HS-27A (cell line): ENCODE results near the gene FNTB.
"Not testable (repeated sequence)": the region's sequence is repeated elsewhere in the genome, so short reads cannot be mapped to it uniquely, and the experiment has no call there.

Source experiments
- DNase-seq: peaks from one replicate; pipeline ENCODE4 v3.0.0-alpha.2; 2012; ENCODE audit warnings: low read depth, missing footprints

The FNTB gene

DNA sequence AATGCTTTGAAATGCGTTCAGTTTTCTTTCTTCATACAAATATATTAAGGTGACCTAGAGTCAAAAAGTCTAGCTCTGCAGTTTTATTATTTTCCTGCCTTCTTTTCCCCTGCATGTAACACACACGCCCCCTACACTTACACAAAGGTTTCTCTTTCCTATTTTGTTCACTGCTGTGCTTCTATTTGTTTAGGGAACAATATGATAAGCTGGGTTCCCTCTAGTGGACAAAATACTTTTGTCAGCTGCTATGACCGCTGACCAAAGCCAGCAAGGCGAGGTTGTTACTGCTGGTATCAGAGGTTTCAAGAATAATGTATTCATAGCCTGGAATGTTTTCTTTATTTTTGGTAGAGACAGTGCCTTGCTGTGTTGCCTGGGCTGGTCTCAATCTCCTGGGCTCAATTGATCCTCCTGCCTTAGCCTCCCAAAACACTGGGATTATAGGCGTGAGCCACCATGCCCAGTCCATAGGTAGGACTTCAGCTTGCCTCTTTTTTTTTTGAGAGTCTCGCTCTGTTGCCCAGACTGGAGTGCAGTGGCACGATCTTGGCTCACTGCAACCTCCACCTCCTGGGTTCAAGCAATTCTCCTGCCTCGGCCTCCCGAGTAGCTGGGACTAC is 33.4 kb downstream of the FNTB start:
- no peak for DNase-seq

DNA sequence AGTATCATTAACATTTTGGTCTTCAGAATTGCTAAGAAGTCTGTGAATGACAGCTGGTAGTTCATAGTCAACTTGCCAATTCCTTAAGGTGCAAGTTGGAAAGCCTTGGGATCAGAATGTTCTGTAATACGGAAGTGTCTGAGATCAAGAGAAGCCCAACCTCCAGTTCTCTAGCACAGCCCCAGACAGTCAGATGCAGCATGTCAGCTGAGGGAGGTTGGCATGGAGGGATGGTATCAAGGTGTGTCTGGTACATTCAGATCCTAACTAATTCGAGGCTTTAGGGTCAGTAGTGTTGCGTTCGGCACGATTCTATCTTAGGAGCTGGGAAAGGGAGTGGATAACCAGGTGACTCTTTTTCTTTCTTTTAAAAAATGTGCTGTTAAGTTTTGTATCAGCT is 38.3 kb downstream of the FNTB start:
- DNase-seq, result no peak

DNA sequence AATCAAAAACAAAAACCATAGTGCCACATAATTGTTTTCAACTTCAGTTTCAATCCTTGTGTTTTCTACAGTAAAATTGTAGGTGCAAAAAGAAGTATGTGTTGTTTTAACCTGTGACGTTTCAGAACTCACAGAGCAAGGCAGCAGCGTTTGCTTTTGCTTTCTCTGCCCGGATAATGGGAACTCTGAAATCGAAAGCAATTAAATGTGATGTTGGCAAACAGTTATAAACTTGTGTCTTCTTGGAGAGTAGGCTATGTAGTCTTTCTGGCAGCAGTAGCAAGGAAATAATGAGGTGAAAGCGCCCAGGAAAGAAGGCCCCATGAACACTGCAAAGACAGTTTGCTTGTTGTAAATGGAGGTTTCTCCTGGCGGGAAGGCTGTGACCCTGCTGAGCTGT is 39.1 kb downstream of the FNTB start:
- DNase-seq, result no peak

DNA sequence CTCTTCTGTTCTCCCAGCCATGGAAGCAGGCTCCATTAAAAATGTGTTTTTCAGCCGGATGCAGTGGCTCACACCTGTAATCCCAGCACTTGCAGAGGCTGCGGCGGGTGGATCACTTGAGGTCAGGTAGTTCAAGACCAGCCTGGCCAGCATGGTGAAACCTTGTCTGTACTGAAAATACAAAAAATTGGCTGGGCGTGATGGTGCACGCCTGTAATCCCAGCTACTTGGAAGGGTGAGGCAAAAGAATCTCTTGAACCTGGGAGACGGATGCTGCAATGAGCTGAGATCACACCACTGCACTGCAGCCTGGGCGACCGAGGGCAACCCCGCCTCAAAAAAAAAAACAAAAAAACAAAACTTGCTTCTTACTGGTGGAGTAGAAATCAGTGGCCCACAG is 39.8 kb downstream of the FNTB start:
- DNase-seq, result no peak

DNA sequence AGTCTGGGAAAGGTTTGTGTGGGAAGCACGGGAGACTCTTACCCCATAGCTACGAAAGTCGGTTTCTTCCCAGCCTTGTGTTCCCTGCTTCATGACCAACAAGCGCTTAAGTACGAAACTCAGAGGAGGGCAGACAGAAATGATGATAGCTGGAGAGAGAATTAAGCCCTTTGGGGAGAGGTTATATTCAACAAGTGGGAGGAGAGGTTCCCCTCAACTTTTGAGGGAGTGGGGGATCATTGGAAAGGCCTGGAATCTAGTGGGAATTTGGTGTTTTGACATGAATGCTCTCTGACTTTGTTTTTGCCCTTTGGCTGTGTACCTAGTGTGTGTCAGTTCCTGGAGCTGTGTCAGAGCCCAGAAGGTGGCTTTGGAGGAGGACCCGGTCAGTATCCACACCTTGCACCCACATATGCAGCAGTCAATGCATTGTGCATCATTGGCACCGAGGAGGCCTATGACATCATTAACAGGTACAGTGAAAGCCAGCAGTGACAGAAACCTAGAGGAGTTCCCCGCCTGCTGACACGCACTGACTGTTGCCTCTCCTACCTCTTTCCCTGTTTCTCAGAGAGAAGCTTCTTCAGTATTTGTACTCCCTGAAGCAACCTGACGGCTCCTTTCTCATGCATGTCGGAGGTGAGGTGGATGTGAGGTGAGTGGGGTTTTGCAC is 40.6 kb downstream of the FNTB start:
- DNase-seq, result no peak

GRCh38 chr14:65028937-65029336 is 42.2 kb downstream of the FNTB start:
- no peak for DNase-seq

DNA sequence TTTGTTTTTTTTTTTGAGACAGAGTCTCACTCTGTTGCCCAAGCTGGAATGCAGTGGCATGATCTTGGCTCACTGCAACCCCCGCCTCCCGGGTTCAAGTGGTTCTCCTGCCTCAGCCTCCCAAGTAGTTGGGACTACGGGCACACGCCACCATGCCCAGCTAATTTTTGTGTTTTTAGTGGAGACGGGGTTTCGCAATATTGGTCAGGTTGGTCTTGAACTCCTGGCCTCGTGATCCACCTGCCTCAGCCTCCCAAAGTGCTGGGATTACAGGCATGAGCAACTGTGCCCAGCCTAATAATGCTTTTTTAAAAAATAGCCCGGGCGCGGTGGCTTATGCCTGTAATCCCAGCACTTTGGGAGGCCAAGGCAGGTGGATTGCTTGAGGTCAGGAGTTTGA is 44.6 kb downstream of the FNTB start:
- not testable (repeated sequence) for DNase-seq

DNA sequence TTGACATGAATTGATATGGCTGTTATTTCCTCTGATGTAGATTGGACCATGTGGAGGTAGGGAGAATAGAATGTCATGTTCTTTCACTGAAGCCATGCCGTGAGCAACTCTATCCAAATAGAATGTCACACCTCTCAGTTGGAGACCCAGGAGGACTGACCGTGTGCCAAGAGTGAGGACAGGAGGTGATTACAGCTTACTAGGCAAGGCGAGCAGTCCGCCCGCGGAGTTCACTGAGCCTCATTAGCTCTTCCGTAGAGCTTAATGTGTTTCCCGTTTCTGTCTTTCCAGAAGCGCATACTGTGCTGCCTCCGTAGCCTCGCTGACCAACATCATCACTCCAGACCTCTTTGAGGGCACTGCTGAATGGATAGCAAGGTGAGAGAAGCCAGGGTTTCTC is 45.6 kb downstream of the FNTB start:
- no peak for DNase-seq

GRCh38 chr14:65033181-65033580 is 46.5 kb downstream of the FNTB start:
- no peak for DNase-seq

DNA sequence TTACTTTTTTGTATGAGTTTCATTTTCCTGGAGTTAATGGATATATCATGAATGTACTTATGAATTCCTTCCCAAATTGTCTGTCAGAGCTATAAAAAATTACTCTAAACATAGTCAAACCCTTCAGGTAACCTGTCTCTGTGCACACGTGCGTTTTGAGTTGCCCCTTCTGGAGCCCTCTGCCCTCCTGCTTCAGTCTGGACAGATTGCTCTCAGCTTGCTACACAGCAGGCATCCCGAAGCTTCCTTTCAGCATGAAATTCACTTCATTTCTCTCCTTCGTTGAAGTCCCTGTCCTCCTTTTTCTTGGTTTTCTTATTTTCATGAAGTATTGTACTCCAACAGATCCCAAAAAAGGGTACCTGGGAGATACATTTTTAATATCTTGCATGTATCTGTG is 47.3 kb downstream of the FNTB start:
- no peak for DNase-seq

GRCh38 chr14:65035049-65035448 is 48.4 kb downstream of the FNTB start:
- DNase-seq, result no peak

DNA sequence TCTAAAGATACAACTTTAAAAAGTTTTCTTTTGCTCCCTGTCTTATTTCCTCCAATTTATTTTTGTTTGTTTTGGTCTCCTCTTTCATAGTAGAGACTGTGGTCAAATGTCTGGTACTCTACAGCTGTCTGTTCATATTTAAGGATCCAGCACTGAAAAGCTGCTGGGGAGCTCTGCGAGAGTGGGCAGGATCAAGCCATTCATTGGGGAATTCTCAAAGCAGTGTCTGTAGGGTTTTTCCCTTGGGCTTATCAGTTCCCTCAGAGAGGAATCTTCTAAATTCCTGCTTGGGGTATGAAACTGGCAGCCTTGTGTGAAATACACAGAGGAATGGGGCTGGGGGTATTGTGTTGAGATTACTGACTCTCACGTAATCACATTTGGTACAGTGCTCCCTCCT is 52.3 kb downstream of the FNTB start:
- no peak for DNase-seq

- DNase-seq, result no peak
Observed at GRCh38 chr14:65040666-65041433, 54.2 kb downstream of the FNTB start.

DNA sequence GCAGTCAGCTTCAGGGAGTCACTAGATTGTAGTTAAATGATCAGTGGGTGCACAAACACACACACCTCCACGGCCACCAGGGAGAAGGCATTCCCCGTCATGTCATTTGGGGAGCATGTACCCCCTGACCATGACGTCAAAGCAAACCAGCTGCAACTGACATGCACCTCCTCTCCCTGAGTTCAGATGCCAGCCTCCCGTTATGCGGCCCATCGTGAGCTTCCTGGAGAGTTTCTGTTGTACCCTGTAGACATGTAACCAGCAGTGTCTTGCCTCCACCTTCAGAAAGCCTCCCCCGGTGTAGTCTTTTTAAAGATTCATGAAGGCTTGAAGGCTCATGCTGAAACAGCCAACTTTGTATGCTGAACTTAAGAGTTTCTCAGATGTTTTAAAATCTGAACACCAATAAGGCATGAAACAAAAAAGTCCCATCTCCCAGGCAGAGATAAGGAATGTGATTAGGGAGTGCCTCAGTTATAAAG is 54.8 kb downstream of the FNTB start:
- DNase-seq, result no peak

- DNase-seq, result no peak
Observed at GRCh38 chr14:65042296-65042695, 55.6 kb downstream of the FNTB start.

DNA sequence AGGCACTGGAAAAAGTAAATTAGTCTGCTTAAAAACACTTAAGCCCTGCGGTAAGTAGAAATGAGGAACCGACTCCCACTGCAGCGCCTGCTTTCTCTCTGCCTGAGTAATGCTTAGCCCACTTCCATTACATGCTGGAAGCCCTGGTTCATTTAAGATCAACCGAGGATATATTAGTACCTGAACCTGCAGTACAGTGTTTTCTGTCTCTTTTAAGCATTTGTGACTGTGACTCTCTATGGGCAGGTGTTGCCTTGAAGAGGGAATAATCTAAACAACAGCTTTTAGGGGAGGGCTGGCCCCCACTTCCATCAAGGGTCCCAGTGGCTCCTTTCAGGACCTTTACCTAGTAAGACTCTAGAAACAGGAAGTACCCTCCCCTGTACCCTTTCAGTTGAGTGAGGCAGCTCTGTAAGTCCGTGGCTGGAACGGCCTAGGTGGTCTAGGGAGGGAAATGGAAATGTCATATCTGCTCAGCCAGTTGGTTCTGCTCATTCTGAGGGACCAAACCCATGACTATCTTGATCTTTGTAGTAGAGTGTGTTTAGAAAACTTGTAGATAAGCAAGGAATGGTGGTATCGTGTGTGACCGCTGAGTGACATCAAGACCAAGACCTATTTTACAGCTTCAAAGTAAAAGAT is 56.2 kb downstream of the FNTB start:
- no peak for DNase-seq

DNA sequence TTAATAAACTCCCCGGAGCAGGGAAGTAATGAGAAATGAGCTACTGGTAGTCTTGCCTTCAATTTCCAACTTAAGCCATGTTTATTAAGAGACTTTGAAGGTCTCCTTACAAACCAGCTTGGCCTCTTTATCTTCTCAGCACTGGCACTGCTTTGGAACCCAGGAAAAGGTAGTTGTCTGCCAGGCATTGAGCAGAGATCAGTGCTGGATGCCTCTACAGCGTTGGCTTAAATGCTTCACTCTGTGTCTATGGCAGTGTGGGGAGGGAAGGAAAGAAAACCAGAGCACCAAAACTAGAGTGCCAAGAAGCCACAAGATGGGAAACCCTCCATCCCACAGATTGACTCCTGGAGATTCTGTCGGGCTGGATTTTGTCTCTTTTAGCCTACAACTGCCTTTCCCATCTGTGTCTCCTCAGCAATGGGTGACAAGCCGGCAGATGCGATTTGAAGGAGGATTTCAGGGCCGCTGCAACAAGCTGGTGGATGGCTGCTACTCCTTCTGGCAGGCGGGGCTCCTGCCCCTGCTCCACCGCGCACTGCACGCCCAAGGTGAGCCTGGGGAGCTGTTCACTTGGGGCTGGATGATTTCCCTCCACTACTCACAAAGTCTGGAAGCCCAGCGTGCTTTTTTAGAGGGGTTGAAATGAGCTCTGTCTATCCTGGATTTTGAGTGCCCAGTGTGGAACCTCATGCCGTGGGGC is 57.3 kb downstream of the FNTB start:
- DNase-seq, result no peak

- DNase-seq, result no peak
Observed at GRCh38 chr14:65044596-65044959, 57.9 kb downstream of the FNTB start.

DNA sequence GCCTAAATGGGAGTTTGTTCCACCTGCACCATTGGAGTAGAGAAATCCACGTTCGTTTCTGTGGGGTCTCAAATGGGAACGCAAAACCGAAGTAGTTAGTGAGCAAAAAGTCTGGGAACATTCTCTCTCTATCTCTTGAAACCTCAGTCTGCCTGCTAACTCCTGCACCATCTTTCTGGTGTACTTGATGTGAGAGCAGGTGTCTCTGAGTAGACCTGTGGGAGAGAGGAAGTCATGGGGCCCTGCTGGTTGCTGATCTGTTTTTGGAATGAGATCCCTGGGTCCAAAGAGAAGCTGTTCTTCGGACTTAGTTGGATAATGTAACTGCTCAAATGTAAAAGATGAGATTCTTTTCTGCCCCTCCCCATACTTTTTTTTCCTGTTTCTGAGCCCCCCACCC is 58.3 kb downstream of the FNTB start:
- DNase-seq, result no peak

- no peak for DNase-seq
Observed at GRCh38 chr14:65045709-65046108, 59.0 kb downstream of the FNTB start.

GRCh38 chr14:65052832-65053231 is 66.1 kb downstream of the FNTB start:
- no peak for DNase-seq

DNA sequence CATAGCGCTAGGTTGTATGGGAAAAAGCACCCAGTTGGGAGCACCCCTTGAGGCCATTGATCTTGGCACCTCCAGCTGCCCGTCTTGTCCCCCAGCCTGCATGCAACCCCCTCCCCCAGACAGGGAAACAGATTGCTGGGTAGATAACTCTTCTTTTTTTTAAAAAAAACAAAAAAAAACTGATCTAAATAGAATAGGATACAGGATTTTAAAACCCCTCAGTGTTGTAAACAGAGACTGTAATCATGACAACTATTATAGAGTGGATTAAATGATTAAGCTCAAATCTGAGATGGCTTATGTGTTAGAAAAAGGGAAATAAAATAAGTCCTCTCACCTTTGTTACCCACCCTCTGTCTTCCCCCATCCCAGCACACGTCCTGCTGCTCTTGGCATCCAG is 66.8 kb downstream of the FNTB start:
- DNase-seq, result no peak
